ENCODE results near the gene ZNF333. TPM values are rescaled to one million over a fixed set of nuclear protein-coding genes. Genes with fewer than 3 reads are reported as not detected.
A peak's percentile ranks its signal among the peaks of the same experiment; 100 is the strongest.
"Not testable (repeated sequence)": the region's sequence is repeated elsewhere in the genome, so short reads cannot be mapped to it uniquely, and the experiment has no call there.

The ZNF333 gene
- total and polyA plus RNA-seq, 7 experiments from 2014 or later: 9.1 to 56.3 (median 22.4) TPM

GRCh38 chr19:14770136-14770535, 80.3 kb downstream of the ZNF333 start:
- Mint-ChIP-seq H3K9me3 (peaks cover 0 to 2% (median 0%) of the 10 kb centered on the region in 11 donors), H3K4me3 (no peak overlapping the region), H3K27ac (no peak overlapping the region), H3K36me3 (peaks cover 0 to 3% (median 0%) of the 10 kb centered on the region in 5 donors), H3K27me3 (peaks cover 0 to 61% (median 16%) of the 10 kb centered on the region in 5 donors), H3K4me1 (peaks cover 0 to 6% (median 0%) of the 10 kb centered on the region in 7 donors)
- no peak for DNase-seq
- no peaks in the 10 kb centered on the region for H3K36me3 ChIP-seq (ENCODE audit: control insufficient read depth in 2 of 3, insufficient read depth in 3 of 3, low read length in 3 of 3)
- H3K4me3 ChIP-seq (ENCODE audit: low read length): no peak overlapping the region
- no peaks in the 10 kb centered on the region for H3K27me3 ChIP-seq (ENCODE audit: control insufficient read depth in 2 of 2, insufficient read depth in 2 of 2, low read length in 2 of 2)
- intact Hi-C loops (cut with micrococcal nuclease): no loop called here
- no peak overlapping the region for H3K27ac ChIP-seq (ENCODE audit: low read depth, low read length)
- H3K9me3 ChIP-seq (ENCODE audit: control insufficient read depth in 2 of 3, low read length in 3 of 3): no peaks in the 10 kb centered on the region
- ChIA-PET CTCF (no interaction called here), POLR2A (no interaction called here)
- no peak for ATAC-seq
- H3K4me1 ChIP-seq (ENCODE audit: control insufficient read depth in 2 of 2, insufficient read depth in 2 of 2, low read length in 2 of 2): no peaks in the 10 kb centered on the region

- Mint-ChIP-seq H3K9me3 (peaks cover 0 to 3% (median 0%) of the 10 kb centered on the region in 11 donors), H3K27me3 (peaks cover 9 to 63% (median 23%) of the 10 kb centered on the region in 5 donors), H3K27ac (no peak overlapping the region), H3K4me1 (peaks cover 4 to 10% (median 5%) of the 10 kb centered on the region in 7 donors), H3K36me3 (no peaks in the 10 kb centered on the region), H3K4me3 (no peak overlapping the region)
- intact Hi-C loops (cut with micrococcal nuclease): no loop called here
- H3K9me3 ChIP-seq (ENCODE audit: control insufficient read depth in 2 of 3, low read length in 3 of 3): no peaks in the 10 kb centered on the region
- no peak for DNase-seq
- no peak overlapping the region for H3K4me3 ChIP-seq (ENCODE audit: low read length)
- ATAC-seq: no peak
- no peaks in the 10 kb centered on the region for H3K27me3 ChIP-seq (ENCODE audit: control insufficient read depth in 2 of 2, insufficient read depth in 2 of 2, low read length in 2 of 2)
- no peaks in the 10 kb centered on the region for H3K4me1 ChIP-seq (ENCODE audit: control insufficient read depth in 2 of 2, insufficient read depth in 2 of 2, low read length in 2 of 2)
- H3K36me3 ChIP-seq (ENCODE audit: control insufficient read depth in 2 of 3, insufficient read depth in 3 of 3, low read length in 3 of 3): no peaks in the 10 kb centered on the region
- CTCF ChIA-PET: no interaction called here
- no peak overlapping the region for H3K27ac ChIP-seq (ENCODE audit: low read depth, low read length)
- POLR2A ChIA-PET: no interaction called here
Measured at GRCh38 chr19:14770944-14771839, 81.3 kb downstream of the ZNF333 start.

GRCh38 chr19:14772467-14772866, 82.6 kb downstream of the ZNF333 start:
- intact Hi-C loops (cut with micrococcal nuclease): no loop called here
- ATAC-seq: no peak
- H3K4me1 Mint-ChIP-seq: peaks cover 5 to 17% (median 13%) of the 10 kb centered on the region in 7 donors
- no peak overlapping the region for H3K27ac Mint-ChIP-seq
- no peaks in the 10 kb centered on the region for H3K36me3 ChIP-seq (ENCODE audit: control insufficient read depth in 2 of 3, insufficient read depth in 3 of 3, low read length in 3 of 3)
- no peaks in the 10 kb centered on the region for H3K36me3 Mint-ChIP-seq
- H3K4me3 Mint-ChIP-seq: no peak overlapping the region
- H3K27me3 ChIP-seq (ENCODE audit: control insufficient read depth in 2 of 2, insufficient read depth in 2 of 2, low read length in 2 of 2): no peaks in the 10 kb centered on the region
- H3K4me1 ChIP-seq (ENCODE audit: control insufficient read depth in 2 of 2, insufficient read depth in 2 of 2, low read length in 2 of 2): no peaks in the 10 kb centered on the region
- H3K27me3 Mint-ChIP-seq: peaks cover 19 to 62% (median 26%) of the 10 kb centered on the region in 5 donors
- no peak for DNase-seq
- no peak overlapping the region for H3K27ac ChIP-seq (ENCODE audit: low read depth, low read length)
- ChIA-PET CTCF (no interaction called here), POLR2A (no interaction called here)
- no peak overlapping the region for H3K4me3 ChIP-seq (ENCODE audit: low read length)
- H3K9me3 ChIP-seq (ENCODE audit: control insufficient read depth in 2 of 3, low read length in 3 of 3): no peaks in the 10 kb centered on the region
- peaks cover 0 to 3% (median 0%) of the 10 kb centered on the region in 11 donors for H3K9me3 Mint-ChIP-seq

GRCh38 chr19:14772995-14773394, 83.1 kb downstream of the ZNF333 start:
- no peaks in the 10 kb centered on the region for H3K36me3 ChIP-seq (ENCODE audit: control insufficient read depth in 2 of 3, insufficient read depth in 3 of 3, low read length in 3 of 3)
- ChIA-PET POLR2A (no interaction called here), CTCF (no interaction called here)
- H3K4me1 ChIP-seq (ENCODE audit: control insufficient read depth in 2 of 2, insufficient read depth in 2 of 2, low read length in 2 of 2): no peaks in the 10 kb centered on the region
- Mint-ChIP-seq H3K4me1 (peaks cover 5 to 17% (median 13%) of the 10 kb centered on the region in 7 donors), H3K4me3 (no peak overlapping the region), H3K27ac (no peak overlapping the region), H3K36me3 (no peaks in the 10 kb centered on the region), H3K27me3 (peaks cover 24 to 62% (median 31%) of the 10 kb centered on the region in 5 donors), H3K9me3 (peaks cover 0 to 6% (median 0%) of the 10 kb centered on the region in 11 donors)
- H3K9me3 ChIP-seq (ENCODE audit: control insufficient read depth in 2 of 3, low read length in 3 of 3): no peaks in the 10 kb centered on the region
- ATAC-seq (no peak), DNase-seq (no peak)
- H3K27ac ChIP-seq (ENCODE audit: low read depth, low read length): no peak overlapping the region
- no peaks in the 10 kb centered on the region for H3K27me3 ChIP-seq (ENCODE audit: control insufficient read depth in 2 of 2, insufficient read depth in 2 of 2, low read length in 2 of 2)
- intact Hi-C loops (cut with micrococcal nuclease): no loop called here
- H3K4me3 ChIP-seq (ENCODE audit: low read length): no peak overlapping the region

GRCh38 chr19:14773722-14774121, 83.9 kb downstream of the ZNF333 start:
- CTCF ChIA-PET; H3K27ac ChIP-seq (ENCODE audit: low read depth, low read length); H3K4me3 ChIP-seq (ENCODE audit: low read length); H3K27ac Mint-ChIP-seq; H3K4me3 Mint-ChIP-seq; POLR2A ChIA-PET; H3K36me3 ChIP-seq (ENCODE audit: control insufficient read depth in 2 of 3, insufficient read depth in 3 of 3, low read length in 3 of 3); ATAC-seq; H3K9me3 ChIP-seq (ENCODE audit: control insufficient read depth in 2 of 3, low read length in 3 of 3); H3K9me3 Mint-ChIP-seq; intact Hi-C loops (cut with micrococcal nuclease); H3K36me3 Mint-ChIP-seq; H3K27me3 ChIP-seq (ENCODE audit: control insufficient read depth in 2 of 2, insufficient read depth in 2 of 2, low read length in 2 of 2); H3K4me1 ChIP-seq (ENCODE audit: control insufficient read depth in 2 of 2, insufficient read depth in 2 of 2, low read length in 2 of 2); DNase-seq: not testable (repeated sequence)
- peaks cover 5 to 17% (median 13%) of the 10 kb centered on the region in 7 donors for H3K4me1 Mint-ChIP-seq
- H3K27me3 Mint-ChIP-seq: peaks cover 28 to 60% (median 35%) of the 10 kb centered on the region in 5 donors

- H3K9me3 ChIP-seq (ENCODE audit: control insufficient read depth in 2 of 3, low read length in 3 of 3): no peaks in the 10 kb centered on the region
- ChIA-PET CTCF (no interaction called here), POLR2A (no interaction called here)
- Mint-ChIP-seq H3K4me1 (peaks cover 5 to 17% (median 13%) of the 10 kb centered on the region in 7 donors), H3K27ac (no peak overlapping the region), H3K4me3 (no peak overlapping the region), H3K36me3 (no peaks in the 10 kb centered on the region), H3K27me3 (peaks cover 28 to 60% (median 38%) of the 10 kb centered on the region in 5 donors), H3K9me3 (peaks cover 0 to 6% (median 0%) of the 10 kb centered on the region in 11 donors)
- no peaks in the 10 kb centered on the region for H3K36me3 ChIP-seq (ENCODE audit: control insufficient read depth in 2 of 3, insufficient read depth in 3 of 3, low read length in 3 of 3)
- DNase-seq (no peak), ATAC-seq (no peak)
- H3K27me3 ChIP-seq (ENCODE audit: control insufficient read depth in 2 of 2, insufficient read depth in 2 of 2, low read length in 2 of 2): no peaks in the 10 kb centered on the region
- H3K4me1 ChIP-seq (ENCODE audit: control insufficient read depth in 2 of 2, insufficient read depth in 2 of 2, low read length in 2 of 2): no peaks in the 10 kb centered on the region
- H3K4me3 ChIP-seq (ENCODE audit: low read length): no peak overlapping the region
- intact Hi-C loops (cut with micrococcal nuclease): no loop called here
- H3K27ac ChIP-seq (ENCODE audit: low read depth, low read length): no peak overlapping the region
Measured at GRCh38 chr19:14774373-14774772, 84.5 kb downstream of the ZNF333 start.

GRCh38 chr19:14775326-14775725, 85.5 kb downstream of the ZNF333 start:
- intact Hi-C loops (cut with micrococcal nuclease); H3K27ac ChIP-seq (ENCODE audit: low read depth, low read length); H3K27me3 ChIP-seq (ENCODE audit: control insufficient read depth in 2 of 2, insufficient read depth in 2 of 2, low read length in 2 of 2); ATAC-seq; H3K4me1 ChIP-seq (ENCODE audit: control insufficient read depth in 2 of 2, insufficient read depth in 2 of 2, low read length in 2 of 2); H3K27ac Mint-ChIP-seq; H3K36me3 Mint-ChIP-seq; H3K9me3 ChIP-seq (ENCODE audit: control insufficient read depth in 2 of 3, low read length in 3 of 3); POLR2A ChIA-PET; H3K36me3 ChIP-seq (ENCODE audit: control insufficient read depth in 2 of 3, insufficient read depth in 3 of 3, low read length in 3 of 3); H3K4me3 ChIP-seq (ENCODE audit: low read length); H3K9me3 Mint-ChIP-seq; DNase-seq; CTCF ChIA-PET: not testable (repeated sequence)
- Mint-ChIP-seq H3K27me3 (peaks cover 28 to 51% (median 39%) of the 10 kb centered on the region in 5 donors), H3K4me3 (peak overlapping the region in 3 of 10 donors; percentile 28 to 72 (median 55)), H3K4me1 (peaks cover 5 to 17% (median 13%) of the 10 kb centered on the region in 7 donors)

All from naive thymus-derived CD4-positive, alpha-beta T cell (primary cell).